ENCODE data around the gene ERAL1.

The ERAL1 gene

DNA sequence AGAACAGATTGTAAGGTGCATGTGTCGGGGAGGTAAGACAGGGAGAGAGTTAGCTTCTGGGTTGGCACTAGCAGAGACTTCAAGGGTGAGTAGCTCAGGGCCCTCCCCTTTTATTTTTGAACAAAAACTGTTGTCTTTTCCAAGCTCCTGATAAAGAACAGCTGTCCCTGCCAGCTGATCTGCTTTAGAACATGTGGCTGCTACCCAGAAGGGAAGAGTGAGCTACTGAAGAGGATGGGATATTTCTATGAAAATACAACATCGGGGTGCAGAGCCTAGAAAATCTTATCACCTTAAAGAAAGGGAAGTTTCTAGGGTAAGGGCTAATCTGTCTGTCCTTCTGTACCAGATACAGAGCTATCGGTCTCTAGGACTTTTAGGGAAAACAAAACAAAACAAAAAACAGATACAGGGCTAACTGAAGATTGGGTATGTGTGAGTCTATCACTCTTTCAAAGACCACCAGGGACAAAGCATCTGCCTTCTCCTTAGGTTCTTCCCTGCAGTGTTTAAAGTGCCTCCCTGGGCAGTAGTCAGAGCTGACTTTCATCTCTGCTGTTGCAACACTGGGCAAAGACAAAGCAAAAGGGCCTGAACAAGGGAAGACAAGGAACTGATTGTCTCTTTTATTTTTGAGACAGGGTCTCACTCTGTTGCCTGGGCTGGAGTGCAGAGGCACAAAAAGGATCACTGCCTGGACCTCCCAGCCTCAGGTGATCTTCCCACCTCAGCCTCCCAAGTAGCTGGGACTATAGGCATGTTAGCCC, 53.1 kb downstream of the ERAL1 start:
- TF ChIP-seq, protein P1, sequence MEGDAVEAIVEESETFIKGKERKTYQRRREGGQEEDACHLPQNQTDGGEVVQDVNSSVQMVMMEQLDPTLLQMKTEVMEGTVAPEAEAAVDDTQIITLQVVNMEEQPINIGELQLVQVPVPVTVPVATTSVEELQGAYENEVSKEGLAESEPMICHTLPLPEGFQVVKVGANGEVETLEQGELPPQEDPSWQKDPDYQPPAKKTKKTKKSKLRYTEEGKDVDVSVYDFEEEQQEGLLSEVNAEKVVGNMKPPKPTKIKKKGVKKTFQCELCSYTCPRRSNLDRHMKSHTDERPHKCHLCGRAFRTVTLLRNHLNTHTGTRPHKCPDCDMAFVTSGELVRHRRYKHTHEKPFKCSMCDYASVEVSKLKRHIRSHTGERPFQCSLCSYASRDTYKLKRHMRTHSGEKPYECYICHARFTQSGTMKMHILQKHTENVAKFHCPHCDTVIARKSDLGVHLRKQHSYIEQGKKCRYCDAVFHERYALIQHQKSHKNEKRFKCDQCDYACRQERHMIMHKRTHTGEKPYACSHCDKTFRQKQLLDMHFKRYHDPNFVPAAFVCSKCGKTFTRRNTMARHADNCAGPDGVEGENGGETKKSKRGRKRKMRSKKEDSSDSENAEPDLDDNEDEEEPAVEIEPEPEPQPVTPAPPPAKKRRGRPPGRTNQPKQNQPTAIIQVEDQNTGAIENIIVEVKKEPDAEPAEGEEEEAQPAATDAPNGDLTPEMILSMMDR (IDR thresholded peaks at IDR 0.05; ENCODE audit: borderline replicate concordance, insufficient read depth, low read depth, low read length): no peak
- no peak overlapping the region for H3K4me3 ChIP-seq (ENCODE audit: low read depth, low read length)

- TF ChIP-seq, protein P1 (IDR thresholded peaks at IDR 0.05; ENCODE audit: borderline replicate concordance, insufficient read depth, low read depth, low read length): no peak
Measured at GRCh38 chr17:28908640-28909167, 53.9 kb downstream of the ERAL1 start.

GRCh38 chr17:28910534-28910933, 55.7 kb downstream of the ERAL1 start:
- no peak overlapping the region for H3K4me3 ChIP-seq (ENCODE audit: low read depth, low read length)
- TF ChIP-seq, protein P1 (IDR thresholded peaks at IDR 0.05; ENCODE audit: borderline replicate concordance, insufficient read depth, low read depth, low read length): no peak

More at GRCh38 chr17:28908640-28909167, 53.9 kb downstream of the ERAL1 start:
- H3K4me3 ChIP-seq (ENCODE audit: low read depth, low read length): no peak overlapping the region

Measured in GM12875 (cell line).